SU-DHL-6 (cell line): ENCODE measurements around the gene MOV10L1.

Source experiments
- EZH2phosphoT487 ChIP-seq: fragments of 200-600 bp; sonication (generic), shearing (Covaris generic); conservative IDR thresholded peaks from 2 replicates; pipeline ENCODE4 v1.6.1; 2018; ENCODE audit warnings: mild to moderate bottlenecking, antibody characterized with exemption, low read length, moderate library complexity, mixed read lengths
- TF ChIP-seq, protein P1 (sequence below): fragments of 200-600 bp; sonication (generic); IDR thresholded peaks from one replicate; pipeline ENCODE4 v1.5.1; 2017; ENCODE audit warnings: antibody characterized with exemption, mild to moderate bottlenecking, low read length, moderate library complexity; ENCODE audit not compliant: insufficient read depth, poor library complexity, severe bottlenecking

GRCh38 chr22:50189849-50190181, 100.0 kb downstream of the MOV10L1 start:
- TF ChIP-seq, protein P1, sequence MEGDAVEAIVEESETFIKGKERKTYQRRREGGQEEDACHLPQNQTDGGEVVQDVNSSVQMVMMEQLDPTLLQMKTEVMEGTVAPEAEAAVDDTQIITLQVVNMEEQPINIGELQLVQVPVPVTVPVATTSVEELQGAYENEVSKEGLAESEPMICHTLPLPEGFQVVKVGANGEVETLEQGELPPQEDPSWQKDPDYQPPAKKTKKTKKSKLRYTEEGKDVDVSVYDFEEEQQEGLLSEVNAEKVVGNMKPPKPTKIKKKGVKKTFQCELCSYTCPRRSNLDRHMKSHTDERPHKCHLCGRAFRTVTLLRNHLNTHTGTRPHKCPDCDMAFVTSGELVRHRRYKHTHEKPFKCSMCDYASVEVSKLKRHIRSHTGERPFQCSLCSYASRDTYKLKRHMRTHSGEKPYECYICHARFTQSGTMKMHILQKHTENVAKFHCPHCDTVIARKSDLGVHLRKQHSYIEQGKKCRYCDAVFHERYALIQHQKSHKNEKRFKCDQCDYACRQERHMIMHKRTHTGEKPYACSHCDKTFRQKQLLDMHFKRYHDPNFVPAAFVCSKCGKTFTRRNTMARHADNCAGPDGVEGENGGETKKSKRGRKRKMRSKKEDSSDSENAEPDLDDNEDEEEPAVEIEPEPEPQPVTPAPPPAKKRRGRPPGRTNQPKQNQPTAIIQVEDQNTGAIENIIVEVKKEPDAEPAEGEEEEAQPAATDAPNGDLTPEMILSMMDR: no peak
- no peak for TF ChIP-seq EZH2phosphoT487
